GM21619 (cell line): Measurements from ENCODE around the gene CCR6.
A peak's percentile ranks its signal among the peaks of the same experiment; 100 is the strongest.

Source experiments
- ATAC-seq: cut with Tn5 transposase; IDR thresholded peaks from one replicate; pipeline ENCODE4 v1.9.1; 2021; ENCODE audit not compliant: unreplicated experiment

Gene CCR6

DNA sequence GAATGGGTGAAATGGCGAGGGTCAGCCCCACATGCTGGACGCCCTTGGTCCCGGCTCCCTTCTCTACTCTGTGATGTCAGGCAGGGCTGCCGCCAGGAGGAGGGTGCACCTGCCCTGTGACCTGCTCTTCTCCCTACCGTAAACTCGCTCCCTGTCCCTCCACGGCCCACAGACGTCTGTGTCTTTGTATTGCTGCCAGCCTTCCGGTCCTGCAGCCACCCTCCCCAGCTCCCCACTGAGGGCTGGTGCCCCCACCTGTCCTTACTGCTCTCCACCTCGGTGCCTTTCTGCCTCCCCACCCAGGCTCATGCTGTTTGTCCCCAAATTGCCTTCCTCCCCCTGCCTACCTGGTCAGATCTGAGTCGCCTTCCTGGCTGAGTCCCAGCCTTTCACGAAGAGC, 4.1 kb upstream of the CCR6 start:
- no peak for ATAC-seq

DNA sequence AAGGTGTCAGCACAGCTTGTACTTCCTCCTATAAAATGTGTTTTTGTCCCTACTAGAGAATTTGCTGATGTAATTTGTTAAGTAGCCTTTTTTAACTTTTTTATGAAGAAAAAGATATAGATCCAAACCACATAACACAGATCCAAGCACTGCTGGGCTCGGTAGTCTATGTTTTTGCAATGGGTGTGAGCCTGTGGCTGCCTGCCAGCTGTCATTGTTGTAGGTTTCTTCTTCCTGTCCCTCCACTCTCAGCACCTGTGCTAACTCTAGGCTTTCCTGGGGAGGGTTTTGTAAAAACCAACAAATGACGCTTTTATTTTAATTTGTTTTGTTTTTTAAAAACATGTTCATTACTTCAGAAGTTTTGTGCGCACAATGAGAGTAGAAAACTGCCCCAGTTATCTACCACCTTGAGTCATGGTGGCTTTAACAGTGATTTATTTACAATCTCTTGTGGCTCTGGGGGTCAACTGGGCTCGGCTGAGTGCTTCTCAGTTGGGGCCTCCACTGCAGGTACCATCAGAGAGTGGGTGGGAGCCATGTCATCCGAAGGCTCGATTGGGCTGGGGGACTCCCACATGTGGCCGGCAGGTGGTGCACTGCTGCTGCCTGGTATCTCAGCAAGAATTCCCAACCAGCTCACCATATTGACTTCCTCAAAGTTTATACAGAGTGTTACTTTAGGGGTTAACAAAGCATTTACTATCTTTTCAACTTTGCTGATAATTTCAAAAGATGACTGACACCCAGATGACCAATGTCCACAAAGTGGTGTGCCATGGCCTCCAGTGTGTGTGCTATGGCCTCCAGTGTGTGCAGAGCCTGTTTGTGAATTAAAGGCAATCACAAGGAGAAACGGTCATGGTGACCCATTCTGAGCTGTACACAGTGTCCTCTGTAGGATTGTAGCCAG, 3.0 kb upstream of the CCR6 start:
- no peak for ATAC-seq

GRCh38 chr6:167120583-167120903, 2.4 kb upstream of the CCR6 start:
- no peak for ATAC-seq

- no peak for ATAC-seq
Observed at GRCh38 chr6:167121335-167121841, 1.5 kb upstream of the CCR6 start.

DNA sequence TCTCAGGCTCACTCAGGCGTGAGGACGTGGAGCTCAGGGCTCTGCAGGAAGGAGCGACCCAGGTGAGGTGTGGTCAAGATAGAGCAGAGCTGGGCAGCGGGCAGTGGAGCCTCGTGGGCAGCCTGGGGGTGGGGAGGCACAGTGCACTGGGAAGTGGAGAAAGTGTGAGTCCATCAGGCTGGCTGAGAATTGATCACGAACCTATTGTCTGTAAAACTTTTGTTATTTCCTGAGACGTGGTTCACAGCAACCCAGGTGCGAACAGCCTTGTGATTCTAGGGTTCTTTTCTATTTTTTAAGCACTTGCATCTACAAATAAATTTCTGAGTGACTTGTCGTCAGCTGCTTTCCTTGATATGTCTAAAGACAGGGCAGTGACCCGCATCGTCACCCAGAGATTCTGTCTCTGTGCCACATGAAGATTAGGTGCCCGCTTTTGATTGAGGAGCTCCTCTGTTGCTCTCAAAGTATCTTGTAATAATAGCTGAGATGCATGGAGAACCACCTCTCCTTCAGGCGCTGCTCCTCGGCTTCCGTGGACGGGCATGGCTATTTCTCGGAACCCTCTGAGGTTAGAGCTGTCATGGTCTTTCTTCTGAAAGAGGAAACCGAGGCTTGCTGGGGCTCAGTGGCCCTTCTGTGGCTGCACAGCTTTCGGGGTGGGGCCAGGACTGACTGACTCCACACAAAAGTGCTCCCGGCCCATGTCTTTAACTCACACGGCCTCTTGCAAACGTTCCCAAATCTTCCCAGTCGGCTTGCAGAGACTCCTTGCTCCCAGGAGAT, 662 bp upstream of the CCR6 start:
- peak; percentile 42 for ATAC-seq

- no peak for ATAC-seq
Observed at GRCh38 chr6:167124753-167125152, 1.9 kb downstream of the CCR6 start.

- no peak for ATAC-seq
Observed at GRCh38 chr6:167125410-167125809, 2.5 kb downstream of the CCR6 start.

- no peak for ATAC-seq
Observed at GRCh38 chr6:167125855-167126349, 3.0 kb downstream of the CCR6 start.

DNA sequence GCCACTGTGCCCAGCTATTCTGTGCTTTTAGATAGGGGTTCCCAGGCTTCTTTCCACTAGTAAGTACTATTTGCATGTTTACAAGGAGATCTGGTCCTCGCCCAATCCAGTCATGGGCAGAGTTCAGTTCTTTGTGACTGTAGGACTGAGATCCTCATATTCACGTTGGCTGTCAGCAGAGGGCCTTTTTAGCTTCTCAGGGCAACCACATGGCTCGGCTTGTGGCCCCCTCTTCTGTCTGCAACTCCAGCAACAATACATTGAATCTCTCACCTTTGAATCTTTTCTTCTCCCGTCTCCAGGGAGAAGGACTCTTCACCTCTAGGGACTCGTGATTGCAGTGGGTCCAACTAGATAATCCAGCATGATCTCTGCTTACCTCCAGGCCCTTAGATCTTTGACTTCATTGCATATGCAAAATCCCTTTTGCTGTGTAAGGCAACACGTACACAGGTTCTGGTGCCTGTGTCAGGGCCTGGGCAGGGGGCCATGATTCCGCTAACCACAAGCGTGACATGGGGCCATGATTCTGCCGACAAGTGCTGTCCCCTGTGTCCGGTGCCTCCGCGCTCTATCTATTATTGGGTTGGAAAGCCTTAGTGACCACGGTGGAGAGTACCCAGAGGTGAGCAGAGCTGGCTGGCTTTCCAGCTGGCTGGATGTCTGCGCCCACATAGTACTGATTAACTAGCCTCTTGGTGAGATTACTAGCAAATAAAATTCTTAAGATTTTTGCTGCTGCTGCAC, 5.1 kb downstream of the CCR6 start:
- ATAC-seq: peak; percentile 40

GRCh38 chr6:167129159-167129558, 6.3 kb downstream of the CCR6 start:
- ATAC-seq: no peak

GRCh38 chr6:167129562-167129961, 6.7 kb downstream of the CCR6 start:
- no peak for ATAC-seq

- ATAC-seq: peak; percentile 57
Observed at GRCh38 chr6:167130008-167130677, 7.2 kb downstream of the CCR6 start.

DNA sequence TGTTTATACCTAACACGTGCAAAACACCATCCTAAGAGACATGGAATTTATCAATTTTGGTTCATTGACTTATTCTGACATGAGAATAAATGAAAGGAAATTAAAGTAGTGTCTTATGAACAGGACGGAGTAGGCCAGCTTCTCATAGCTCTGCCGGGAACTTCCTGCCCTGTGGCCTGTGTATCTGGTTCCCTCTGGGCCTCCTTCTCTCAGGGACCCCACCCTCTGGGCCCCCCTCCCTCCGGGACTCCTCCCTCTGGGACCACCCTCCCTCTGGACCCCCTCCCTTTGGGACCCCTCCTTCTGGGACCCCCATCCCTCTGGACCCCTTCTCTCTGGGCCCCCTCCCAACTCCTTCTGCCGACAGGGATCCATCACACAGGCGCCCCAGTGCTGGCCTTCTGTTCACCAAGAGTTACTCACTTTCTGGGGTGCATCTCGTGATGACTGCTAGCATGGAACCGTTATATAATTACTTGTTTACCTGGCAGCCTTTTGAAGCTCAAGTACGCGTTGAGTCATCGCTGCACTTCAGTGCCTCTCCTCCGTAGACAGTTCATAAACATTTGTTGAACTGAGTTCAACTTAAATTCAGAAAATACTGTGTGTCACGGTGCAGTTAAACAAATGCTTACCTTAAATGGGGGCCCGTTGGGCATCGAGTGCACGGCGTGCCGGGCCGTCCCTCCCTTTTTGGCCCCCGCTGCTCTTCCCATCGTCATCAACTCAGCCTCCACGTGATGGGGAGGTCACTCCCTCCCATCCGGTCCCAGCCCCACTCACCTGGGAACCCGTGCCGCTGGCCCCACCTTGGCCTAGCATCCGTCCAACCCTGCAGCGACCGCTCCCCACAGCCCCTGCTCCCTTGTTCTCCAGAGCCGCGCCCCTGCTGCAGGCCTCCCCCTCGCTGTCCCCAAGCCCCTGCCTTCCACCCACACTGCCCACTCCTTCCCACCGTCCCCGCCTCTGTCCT, 8.1 kb downstream of the CCR6 start:
- peak; percentile 23 for ATAC-seq

DNA sequence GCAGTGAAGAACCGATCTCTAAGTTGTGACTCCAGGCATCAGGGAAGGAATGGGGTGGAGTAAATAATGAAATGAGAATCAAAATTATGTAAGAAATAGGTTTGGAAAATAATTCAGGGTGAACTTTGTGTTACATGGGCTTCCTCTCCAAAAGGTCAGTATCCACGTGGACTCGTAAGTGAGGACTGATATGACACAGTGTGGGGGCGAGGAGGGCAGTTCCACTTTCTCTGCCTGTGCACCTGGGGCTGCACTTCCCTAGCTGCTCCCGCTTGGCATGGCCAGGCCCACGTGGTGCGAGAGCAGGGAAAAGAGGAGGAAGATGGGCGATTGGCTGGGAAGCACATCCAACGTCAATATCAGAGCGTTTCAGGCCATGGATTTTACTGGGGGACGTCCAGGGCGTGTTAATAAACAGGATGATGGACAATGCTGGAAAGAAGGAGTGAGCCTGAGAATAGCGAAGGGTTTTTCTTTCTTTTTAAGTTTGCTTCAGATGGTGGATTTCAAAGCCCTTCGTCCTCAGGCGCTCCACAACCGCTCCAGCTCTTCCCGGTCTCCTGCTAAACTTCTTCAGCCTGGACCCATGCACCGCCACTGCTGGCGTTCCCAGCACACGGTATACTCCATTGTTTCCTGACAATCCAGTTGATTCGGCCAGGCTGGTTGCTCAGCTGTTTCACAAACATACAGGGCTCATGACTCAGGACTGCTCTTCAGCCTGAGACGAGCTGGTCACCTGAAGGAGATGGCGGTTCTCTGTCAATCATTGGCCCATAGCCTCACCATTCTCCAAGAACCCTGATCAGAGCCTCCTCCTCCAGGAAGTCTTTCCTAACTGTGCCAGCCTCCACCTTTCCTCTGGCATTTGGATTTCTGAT, 11.8 kb downstream of the CCR6 start:
- no peak for ATAC-seq

DNA sequence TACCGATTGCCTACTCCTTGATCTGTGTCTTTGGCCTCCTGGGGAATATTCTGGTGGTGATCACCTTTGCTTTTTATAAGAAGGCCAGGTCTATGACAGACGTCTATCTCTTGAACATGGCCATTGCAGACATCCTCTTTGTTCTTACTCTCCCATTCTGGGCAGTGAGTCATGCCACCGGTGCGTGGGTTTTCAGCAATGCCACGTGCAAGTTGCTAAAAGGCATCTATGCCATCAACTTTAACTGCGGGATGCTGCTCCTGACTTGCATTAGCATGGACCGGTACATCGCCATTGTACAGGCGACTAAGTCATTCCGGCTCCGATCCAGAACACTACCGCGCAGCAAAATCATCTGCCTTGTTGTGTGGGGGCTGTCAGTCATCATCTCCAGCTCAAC, 13.5 kb downstream of the CCR6 start:
- no peak for ATAC-seq

DNA sequence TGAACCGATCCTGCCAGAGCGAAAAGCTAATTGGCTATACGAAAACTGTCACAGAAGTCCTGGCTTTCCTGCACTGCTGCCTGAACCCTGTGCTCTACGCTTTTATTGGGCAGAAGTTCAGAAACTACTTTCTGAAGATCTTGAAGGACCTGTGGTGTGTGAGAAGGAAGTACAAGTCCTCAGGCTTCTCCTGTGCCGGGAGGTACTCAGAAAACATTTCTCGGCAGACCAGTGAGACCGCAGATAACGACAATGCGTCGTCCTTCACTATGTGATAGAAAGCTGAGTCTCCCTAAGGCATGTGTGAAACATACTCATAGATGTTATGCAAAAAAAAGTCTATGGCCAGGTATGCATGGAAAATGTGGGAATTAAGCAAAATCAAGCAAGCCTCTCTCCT, 14.2 kb downstream of the CCR6 start:
- no peak for ATAC-seq

DNA sequence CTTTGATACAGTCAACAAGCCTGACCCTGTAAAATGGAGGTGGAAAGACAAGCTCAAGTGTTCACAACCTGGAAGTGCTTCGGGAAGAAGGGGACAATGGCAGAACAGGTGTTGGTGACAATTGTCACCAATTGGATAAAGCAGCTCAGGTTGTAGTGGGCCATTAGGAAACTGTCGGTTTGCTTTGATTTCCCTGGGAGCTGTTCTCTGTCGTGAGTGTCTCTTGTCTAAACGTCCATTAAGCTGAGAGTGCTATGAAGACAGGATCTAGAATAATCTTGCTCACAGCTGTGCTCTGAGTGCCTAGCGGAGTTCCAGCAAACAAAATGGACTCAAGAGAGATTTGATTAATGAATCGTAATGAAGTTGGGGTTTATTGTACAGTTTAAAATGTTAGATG, 15.0 kb downstream of the CCR6 start:
- no peak for ATAC-seq

GRCh38 chr6:167139761-167140160, 16.9 kb downstream of the CCR6 start:
- no peak for ATAC-seq
